GM19328 (cell line): Measurements from ENCODE around the gene HNRNPC.
"Not testable (repeated sequence)": the region's sequence is repeated elsewhere in the genome, so short reads cannot be mapped to it uniquely, and the experiment has no call there.

Experiments used
- ATAC-seq: cut with Tn5 transposase; IDR thresholded peaks from one replicate; pipeline ENCODE4 v1.9.1; 2021; ENCODE audit warnings: mild to moderate bottlenecking, moderate library complexity; ENCODE audit not compliant: unreplicated experiment

The HNRNPC gene

GRCh38 chr14:21272661-21273060 lies 3.4 kb upstream of the HNRNPC start:
- not testable (repeated sequence) for ATAC-seq

DNA sequence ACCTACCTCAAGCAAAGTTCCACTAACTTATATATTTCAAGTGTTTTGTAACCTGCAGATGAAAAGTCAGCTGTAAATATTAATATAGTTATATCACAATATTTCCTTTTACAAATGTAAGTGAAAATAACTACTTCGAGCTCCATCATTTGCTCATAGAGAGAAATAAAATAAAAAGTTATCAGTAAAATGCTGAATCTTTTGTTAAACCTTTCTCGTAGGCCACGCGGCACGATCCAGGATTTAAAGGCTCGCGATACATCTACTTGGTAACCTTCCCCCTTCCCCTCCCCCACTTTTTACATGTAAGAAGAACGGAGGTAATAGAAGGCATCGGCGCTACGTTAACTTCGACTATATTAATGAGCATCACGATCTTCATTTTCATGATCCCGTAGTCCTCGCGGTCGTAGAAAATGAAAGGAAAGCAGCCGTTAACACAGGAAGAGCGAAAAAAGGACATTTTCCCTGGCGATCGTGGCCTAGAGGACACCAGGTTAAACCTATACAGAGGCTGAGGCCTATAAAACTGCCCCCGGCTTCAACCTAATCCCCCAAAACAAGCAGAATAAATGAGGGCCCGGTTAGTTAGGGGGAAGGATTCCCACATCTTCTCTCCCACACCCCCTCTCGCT lies 508 bp downstream of the HNRNPC start:
- ATAC-seq, result no peak

- ATAC-seq, result no peak
These were observed 1.2 kb downstream of the HNRNPC start for GRCh38 chr14:21267886-21268616.

DNA sequence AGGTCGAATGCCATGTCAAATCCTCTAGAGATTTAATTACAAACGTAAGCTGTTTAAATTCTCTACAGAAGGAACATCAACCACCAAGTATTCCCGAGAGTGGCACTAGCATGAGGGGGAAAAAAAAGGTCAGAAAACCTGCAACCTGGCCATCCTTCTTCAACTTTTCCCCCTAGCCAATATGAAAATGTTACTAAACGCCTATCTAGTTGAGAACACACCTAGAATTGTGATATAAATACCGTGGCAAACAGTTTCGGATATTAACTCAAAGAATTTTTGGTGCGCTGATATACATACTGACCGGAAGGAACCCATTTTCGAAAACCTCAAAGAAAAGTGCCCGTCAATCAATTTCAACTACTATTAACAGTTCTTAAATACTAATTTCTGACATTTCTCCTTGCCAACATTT lies 1.8 kb downstream of the HNRNPC start:
- ATAC-seq, result no peak

GRCh38 chr14:21264025-21264801 lies 5.0 kb downstream of the HNRNPC start:
- ATAC-seq, result peak; percentile 52

- ATAC-seq, result no peak
These were observed 5.8 kb downstream of the HNRNPC start for GRCh38 chr14:21263284-21264024.

DNA sequence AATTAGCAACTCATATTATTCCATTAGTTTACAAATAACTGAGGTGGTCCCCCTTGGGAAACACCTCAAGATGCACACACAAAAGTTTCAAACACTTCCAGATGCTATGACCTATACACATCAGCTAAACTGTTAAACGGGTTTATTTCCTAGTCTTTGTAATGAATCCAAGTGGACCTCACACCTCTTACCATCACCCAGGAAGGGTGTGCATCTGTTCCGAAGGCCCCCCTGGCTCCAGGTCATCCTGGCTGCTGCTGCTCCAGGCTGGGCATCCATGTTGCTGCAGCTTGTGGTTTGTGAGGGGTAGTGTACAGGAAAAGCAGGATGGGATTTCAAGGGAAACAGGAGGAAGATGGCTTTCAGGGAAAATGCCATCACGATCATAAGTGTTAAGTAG lies 6.8 kb downstream of the HNRNPC start:
- no peak for ATAC-seq

GRCh38 chr14:21261824-21262223 lies 7.4 kb downstream of the HNRNPC start:
- ATAC-seq, result no peak

GRCh38 chr14:21258889-21259787 lies 10.1 kb downstream of the HNRNPC start:
- no peak for ATAC-seq

DNA sequence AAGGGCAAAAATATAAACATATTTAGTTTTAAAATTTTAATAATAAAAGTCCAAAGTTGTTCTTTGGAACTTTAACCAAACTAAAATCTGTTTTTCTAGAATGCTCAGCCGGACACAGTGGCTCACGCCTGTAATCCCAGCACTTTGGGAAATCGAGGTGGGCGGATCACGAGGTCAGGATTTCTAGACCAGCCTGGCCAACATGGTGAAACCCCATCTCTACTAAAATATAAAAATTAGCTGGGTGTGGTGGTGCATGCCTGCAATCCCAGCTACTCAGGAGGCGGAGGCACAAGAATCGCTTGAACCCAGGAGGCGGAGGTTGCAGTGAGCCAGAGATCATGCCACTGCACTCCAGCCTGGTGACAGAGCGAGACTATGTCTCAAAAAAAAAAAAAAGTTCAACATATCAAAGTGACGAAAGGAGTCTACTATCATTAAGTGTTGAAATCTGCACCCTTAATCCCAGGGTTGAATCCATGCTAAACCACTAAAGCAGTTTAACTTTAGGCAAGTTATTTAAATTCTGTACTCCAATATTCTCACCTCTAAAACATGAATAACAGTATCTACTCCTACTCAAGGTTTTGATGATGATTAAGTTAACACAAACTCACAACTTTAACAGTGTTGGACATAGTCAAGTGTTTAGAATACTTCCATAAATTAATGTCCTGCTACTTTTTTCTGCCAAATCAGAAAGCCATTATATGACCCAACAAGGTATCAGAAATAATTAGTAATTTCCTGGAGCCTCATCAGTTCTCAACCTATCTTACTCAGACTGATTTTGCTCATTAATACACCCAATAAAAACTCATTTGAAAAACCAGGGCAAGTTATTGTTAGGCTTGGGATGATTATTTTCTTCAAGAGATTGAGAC lies 11.0 kb downstream of the HNRNPC start:
- ATAC-seq, result no peak

DNA sequence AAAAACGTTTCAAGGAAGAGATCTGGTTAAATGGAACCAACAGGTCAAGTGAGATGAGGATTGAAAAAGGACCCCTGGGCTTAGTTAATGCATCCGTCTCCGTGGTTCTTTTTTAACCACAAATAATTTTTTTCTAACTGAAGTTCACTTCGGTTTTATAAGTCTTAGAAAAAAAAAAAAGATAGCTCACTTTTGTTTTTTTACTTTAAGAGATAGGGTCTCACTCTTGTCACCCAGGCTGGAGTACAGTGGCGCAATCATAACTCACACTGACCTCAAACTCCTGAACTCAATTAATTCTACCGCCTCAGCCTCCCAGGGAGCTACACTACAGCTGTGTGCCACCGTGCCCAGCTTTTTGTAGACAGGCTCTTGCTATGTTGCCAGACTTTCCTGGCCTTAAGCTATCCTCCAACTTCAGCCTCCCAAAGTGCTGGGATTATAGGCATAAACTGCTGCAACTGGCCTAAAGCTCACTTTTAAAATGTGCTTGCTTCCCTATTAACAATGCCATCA lies 11.8 kb downstream of the HNRNPC start:
- ATAC-seq, result no peak

DNA sequence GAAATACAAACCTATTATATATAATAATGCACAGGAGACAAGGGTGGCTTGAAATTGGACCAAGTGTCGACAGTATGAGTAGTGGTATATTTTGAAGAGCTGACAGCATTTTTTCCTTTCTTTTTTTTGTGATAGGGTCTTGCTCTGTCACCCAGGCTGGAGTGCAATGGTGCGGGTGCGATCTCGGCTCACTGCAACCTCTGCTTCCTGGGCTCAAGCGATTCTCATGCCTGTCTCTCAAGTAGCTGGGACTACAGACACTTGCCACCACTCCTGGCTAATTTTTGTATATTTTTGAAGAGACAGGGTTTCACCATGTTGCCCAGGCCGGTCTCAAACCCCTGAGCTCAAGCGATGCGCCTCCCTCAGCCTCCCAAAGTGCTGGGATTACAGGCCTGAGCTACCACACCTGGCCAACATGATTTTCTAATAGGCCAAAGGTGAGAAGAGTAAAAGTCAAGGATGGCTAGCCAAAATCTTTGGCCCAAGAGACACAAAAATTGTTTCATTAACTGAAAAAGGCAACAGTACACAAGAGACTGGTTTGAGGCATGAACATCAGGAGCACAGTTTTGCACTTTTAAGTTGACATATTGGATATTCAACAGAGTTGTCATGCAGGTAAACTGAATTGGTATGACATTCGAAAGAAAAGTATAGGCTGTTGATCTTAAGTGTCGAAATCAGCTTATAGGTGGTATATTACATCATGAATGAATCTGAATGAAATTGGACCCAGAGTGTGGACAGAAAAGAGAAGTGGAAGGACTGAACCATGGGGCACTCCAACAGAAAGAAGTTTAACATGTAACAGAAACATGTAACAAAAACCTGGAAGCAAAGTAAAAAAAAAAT lies 12.5 kb downstream of the HNRNPC start:
- ATAC-seq, result no peak

DNA sequence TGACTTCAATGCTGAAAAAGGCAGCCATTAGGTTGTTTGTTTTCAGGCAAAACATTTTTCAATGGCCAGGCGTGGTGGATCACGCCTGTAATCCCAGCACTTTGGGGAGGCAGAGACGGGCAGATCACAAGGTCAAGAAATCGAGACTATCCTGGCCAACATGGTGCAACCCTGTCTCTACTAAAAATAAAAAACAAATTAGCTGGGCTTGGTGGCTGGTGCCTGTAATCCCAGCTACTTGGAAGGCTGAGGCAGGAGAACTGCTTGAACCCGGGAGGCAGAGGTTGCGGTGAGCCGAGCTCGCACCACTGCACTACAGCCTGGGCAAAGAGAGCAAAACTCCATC lies 13.2 kb downstream of the HNRNPC start:
- not testable (repeated sequence) for ATAC-seq

DNA sequence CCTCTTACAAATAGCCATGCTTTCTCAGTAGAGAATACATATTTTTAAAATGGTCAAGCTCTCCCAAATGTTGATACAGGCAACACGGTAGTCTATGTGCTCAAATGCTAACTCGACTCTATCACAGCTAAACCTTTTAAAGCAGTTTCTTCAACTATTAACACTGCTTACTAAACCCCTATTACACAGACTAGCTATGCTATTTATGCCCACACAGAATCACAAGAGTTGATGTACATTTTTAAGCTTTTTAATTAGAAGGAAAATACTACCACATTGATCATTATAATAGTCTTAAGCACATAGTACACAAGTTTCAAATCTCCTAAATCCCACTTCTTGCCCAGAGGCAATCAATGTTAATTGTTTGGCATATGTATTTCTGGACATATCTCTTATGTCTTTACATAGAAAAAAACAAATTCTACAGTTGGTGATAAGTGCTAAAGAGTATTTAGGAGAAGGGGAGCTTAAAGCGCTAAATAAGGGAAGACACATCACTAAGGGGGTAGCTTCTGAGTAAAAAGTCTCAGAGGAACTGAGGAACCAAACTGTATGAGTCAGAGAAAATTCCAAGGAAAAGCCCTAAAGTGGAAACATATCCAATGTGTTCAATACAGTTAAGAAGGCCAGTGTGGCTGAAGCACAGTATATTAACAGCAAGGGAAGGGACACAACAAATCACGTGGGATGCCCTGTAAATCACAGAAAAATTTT lies 13.7 kb downstream of the HNRNPC start:
- ATAC-seq, result no peak

GRCh38 chr14:21252149-21252548 lies 17.1 kb downstream of the HNRNPC start:
- no peak for ATAC-seq

DNA sequence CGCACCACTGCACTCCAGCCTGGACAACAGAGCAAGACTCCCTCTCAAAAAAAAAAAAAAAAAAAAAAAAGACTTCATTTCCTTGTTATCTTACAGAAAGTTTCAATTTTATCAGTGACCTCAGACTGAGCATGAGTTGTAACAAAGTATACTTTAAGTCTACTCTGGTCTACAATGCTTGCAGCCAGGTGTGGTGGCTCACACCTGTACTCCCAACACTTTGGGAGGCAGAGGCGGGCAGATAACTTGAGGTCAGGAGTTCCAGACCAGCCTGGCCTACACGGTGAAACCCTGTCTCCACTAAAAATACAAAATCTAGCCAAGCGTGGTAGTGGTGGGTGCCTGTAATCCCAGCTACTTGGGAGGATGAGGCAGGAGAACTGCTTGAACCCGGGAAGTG lies 18.0 kb downstream of the HNRNPC start:
- ATAC-seq, result no peak

DNA sequence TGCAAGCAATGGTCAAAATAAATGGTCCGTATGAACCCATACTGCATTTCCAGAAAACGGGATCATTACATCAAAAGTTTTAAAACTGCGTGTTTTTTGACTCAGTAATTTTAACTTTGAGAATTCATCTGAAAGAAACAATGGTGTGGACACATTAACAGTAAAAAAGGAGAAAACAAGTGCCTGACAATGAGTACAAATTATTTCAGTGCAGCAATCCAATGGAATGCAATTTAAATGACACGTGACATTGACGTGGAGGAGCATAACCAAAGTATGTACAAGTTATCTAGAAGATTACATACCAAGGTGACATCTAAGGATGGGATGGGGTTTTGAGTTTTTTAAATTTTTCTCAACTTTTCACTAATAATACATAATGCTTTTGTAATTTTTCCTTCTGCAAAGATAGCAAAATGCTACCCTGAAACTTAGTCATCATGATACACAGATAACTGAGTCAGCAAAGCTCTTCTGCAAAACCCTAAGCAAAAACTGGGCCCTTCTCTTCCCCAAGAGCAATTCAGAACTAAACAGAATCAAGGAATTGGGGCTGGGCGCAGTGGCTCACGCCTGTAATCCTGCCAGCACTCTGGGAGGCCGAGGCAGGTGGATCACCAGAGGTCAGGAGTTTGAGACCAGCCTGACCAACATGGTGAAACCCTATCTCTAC lies 20.4 kb downstream of the HNRNPC start:
- ATAC-seq, result no peak
